Measurements from ENCODE around the gene TPM1. TPM values are rescaled to one million over a fixed set of nuclear protein-coding genes. Genes with fewer than 3 reads are reported as not detected.

TPM1 gene
- total and polyA plus RNA-seq, 2 experiments from 2014 or later, result 291 to 353 TPM

GRCh38 chr15:63067306-63067705, 24.8 kb downstream of the TPM1 start:
- H3K9me2 ChIP-seq (replicated peaks; ENCODE audit: insufficient read depth), result no peaks in the 10 kb centered on the region
- no peak overlapping the region for H3K4me3 ChIP-seq
- peaks cover 9% of the 10 kb centered on the region for H3K36me3 ChIP-seq (replicated peaks; ENCODE audit: insufficient read depth, low read depth)
- WGBS (ENCODE audit: low lambda C conversion rate, missing lambda C conversion rate), result 95% methylated on average over 1 of the region's 1 CpG
- H4K20me1 ChIP-seq (ENCODE audit: insufficient read depth, poor library complexity, severe bottlenecking), result no peaks in the 10 kb centered on the region
- H3K4me2 ChIP-seq, result no peak overlapping the region
- no peak overlapping the region for H2AFZ ChIP-seq
- no peaks in the 10 kb centered on the region for H3K4me1 ChIP-seq (ENCODE audit: insufficient read depth)
- H3K9me3 ChIP-seq (ENCODE audit: low read depth), result no peaks in the 10 kb centered on the region
- DNase-seq (ENCODE audit: low spot score), result no peak
- H3K27ac ChIP-seq, result no peak overlapping the region
- peaks cover 4% of the 10 kb centered on the region for H3K79me2 ChIP-seq
- no peaks in the 10 kb centered on the region for H3K27me3 ChIP-seq
- TF ChIP-seq CTCF (IDR thresholded peaks at IDR 0.05; ENCODE audit: poor library complexity) (no peak), EZH2phosphoT487 (IDR thresholded peaks at IDR 0.05; ENCODE audit: low read depth, severe bottlenecking, unreplicated experiment) (no peak), EZH2 (IDR thresholded peaks at IDR 0.05; ENCODE audit: borderline replicate concordance) (no peak)

GRCh38 chr15:63067976-63068743, 25.6 kb downstream of the TPM1 start:
- Histone ChIP-seq H3K36me3 (replicated peaks; ENCODE audit: insufficient read depth, low read depth) (peaks cover under 1% of the 10 kb centered on the region), H3K4me1 (ENCODE audit: insufficient read depth) (no peaks in the 10 kb centered on the region), H3K27me3 (no peaks in the 10 kb centered on the region), H3K79me2 (peaks cover 4% of the 10 kb centered on the region), H3K27ac (no peak overlapping the region), H3K9me3 (ENCODE audit: low read depth) (no peaks in the 10 kb centered on the region), H3K4me2 (no peak overlapping the region), H3K4me3 (no peak overlapping the region), H3K9me2 (replicated peaks; ENCODE audit: insufficient read depth) (no peaks in the 10 kb centered on the region), H2AFZ (no peak overlapping the region), H4K20me1 (ENCODE audit: insufficient read depth, poor library complexity, severe bottlenecking) (no peaks in the 10 kb centered on the region)
- no peak for DNase-seq (ENCODE audit: low spot score)
- WGBS (ENCODE audit: low lambda C conversion rate, missing lambda C conversion rate), result 89% methylated on average over 13 of the region's 13 CpGs
- no peak for TF ChIP-seq EZH2phosphoT487 (IDR thresholded peaks at IDR 0.05; ENCODE audit: low read depth, severe bottlenecking, unreplicated experiment)
- TF ChIP-seq EZH2 (IDR thresholded peaks at IDR 0.05; ENCODE audit: borderline replicate concordance), result no peak
- TF ChIP-seq CTCF (IDR thresholded peaks at IDR 0.05; ENCODE audit: poor library complexity), result no peak

- Histone ChIP-seq H3K4me3 (no peak overlapping the region), H3K27ac (no peak overlapping the region), H3K27me3 (no peaks in the 10 kb centered on the region), H2AFZ (no peak overlapping the region), H3K36me3 (replicated peaks; ENCODE audit: insufficient read depth, low read depth) (no peaks in the 10 kb centered on the region), H3K9me2 (replicated peaks; ENCODE audit: insufficient read depth) (no peaks in the 10 kb centered on the region), H4K20me1 (ENCODE audit: insufficient read depth, poor library complexity, severe bottlenecking) (no peaks in the 10 kb centered on the region), H3K79me2 (peaks cover 4% of the 10 kb centered on the region), H3K4me1 (ENCODE audit: insufficient read depth) (peaks cover 3% of the 10 kb centered on the region), H3K4me2 (no peak overlapping the region), H3K9me3 (ENCODE audit: low read depth) (no peaks in the 10 kb centered on the region)
- 96% methylated on average over 3 of the region's 3 CpGs for WGBS (ENCODE audit: low lambda C conversion rate, missing lambda C conversion rate)
- TF ChIP-seq EZH2phosphoT487 (IDR thresholded peaks at IDR 0.05; ENCODE audit: low read depth, severe bottlenecking, unreplicated experiment) (no peak), EZH2 (IDR thresholded peaks at IDR 0.05; ENCODE audit: borderline replicate concordance) (no peak), CTCF (IDR thresholded peaks at IDR 0.05; ENCODE audit: poor library complexity) (no peak)
- no peak for DNase-seq (ENCODE audit: low spot score)
Measured at GRCh38 chr15:63069616-63070090, 27.1 kb downstream of the TPM1 start.
